Measurements from ENCODE around the gene TMEM123. TPM values are rescaled to one million over a fixed set of nuclear protein-coding genes. Genes with fewer than 3 reads are reported as not detected.

TMEM123 gene
- total and polyA plus RNA-seq, 2 of the 13 experiments (the other 11 are each of a cell fraction or from before 2014, with no cell fraction given), result 365 to 2,761 TPM

DNA sequence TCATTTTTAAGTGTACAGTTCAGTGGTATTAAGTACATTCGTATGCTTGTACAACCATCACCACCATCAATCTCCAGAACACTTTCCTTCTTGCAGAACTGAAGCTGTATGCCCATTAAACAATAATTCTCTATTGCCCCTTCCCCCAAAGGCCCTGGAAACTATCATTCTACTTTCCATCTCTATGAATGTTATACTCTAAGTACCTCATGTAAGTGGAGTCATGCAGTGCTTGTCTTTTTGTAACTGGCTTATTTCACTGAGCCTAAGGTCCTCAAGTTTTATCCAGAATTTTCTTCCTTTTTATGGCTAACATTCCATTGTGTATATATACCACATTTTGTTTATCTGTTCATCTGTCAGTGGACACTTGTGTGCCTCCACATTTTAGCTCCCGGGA, 48.3 kb upstream of the TMEM123 start:
- Histone ChIP-seq H3K27ac (ENCODE audit: extremely low read length, insufficient read depth, low read length) (no peak overlapping the region), H4K20me1 (ENCODE audit: insufficient read depth, low read length) (no peaks in the 10 kb centered on the region), H2AFZ (ENCODE audit: low read length) (no peak overlapping the region), H3K36me3 (replicated peaks in 1 of 2; ENCODE audit: control insufficient read depth in 1 of 2, insufficient read depth in 2 of 2, low read length in 2 of 2) (no peaks in the 10 kb centered on the region), H3K4me1 (ENCODE audit: insufficient read depth, low read length) (peaks cover 5% of the 10 kb centered on the region), H3K9me3 (ENCODE audit: low read length) (no peaks in the 10 kb centered on the region), H3K4me2 (ENCODE audit: low read depth, low read length) (no peak overlapping the region), H3K27me3 (ENCODE audit: control insufficient read depth in 1 of 2, insufficient read depth in 2 of 2, low read length in 2 of 2) (no peaks in the 10 kb centered on the region), H3K79me2 (ENCODE audit: insufficient read depth, low read length) (no peaks in the 10 kb centered on the region), H3K9ac (ENCODE audit: insufficient read depth, low read depth, low read length) (no peak overlapping the region), H3K4me3 (replicated peaks in 1 of 3; ENCODE audit: insufficient read depth in 1 of 3, low read depth in 2 of 3, low read length in 3 of 3) (no peak overlapping the region)
- DNase-seq (ENCODE audit: low spot score) (no peak), FAIRE-seq (no peak), ATAC-seq (no peak)
- in situ Hi-C loops (cut with HindIII; ENCODE audit: extremely low pct_ligation_motif_present, low pct_unique_long_range_greater_than_20kb) (no loop called here), intact Hi-C loops (cut with micrococcal nuclease; ENCODE audit: unreplicated experiment) (no loop called here)
- no TSS peak for BruUV-seq (replicated peaks)
- CTCF ChIA-PET (ENCODE audit: low intra/inter-chr PET ratio, low total read pairs), result no interaction called here
- TF ChIP-seq CENPX (CRISPR knock-in tag; IDR thresholded peaks at IDR 0.05) (no peak), ZNF749 (CRISPR knock-in tag; IDR thresholded peaks at IDR 0.05; ENCODE audit: borderline replicate concordance) (no peak), MEIS2 (CRISPR knock-in tag; IDR thresholded peaks at IDR 0.05) (no peak), SRSF1 (optimal IDR thresholded peaks at IDR 0.05; ENCODE audit: low read depth, low read length) (no peak), THYN1 (CRISPR knock-in tag; IDR thresholded peaks at IDR 0.05; ENCODE audit: borderline replicate concordance, low read depth) (no peak), GPN1 (CRISPR knock-in tag; IDR thresholded peaks at IDR 0.05; ENCODE audit: borderline replicate concordance) (no peak), ZMYM4 (CRISPR knock-in tag; IDR thresholded peaks at IDR 0.05) (no peak), HOXA9 (CRISPR knock-in tag; IDR thresholded peaks at IDR 0.05; ENCODE audit: borderline replicate concordance) (no peak), ZNF607 (CRISPR knock-in tag; IDR thresholded peaks at IDR 0.05; ENCODE audit: borderline replicate concordance) (no peak), ZFX (CRISPR knock-in tag; IDR thresholded peaks at IDR 0.05; ENCODE audit: low read depth) (no peak), SIX1 (CRISPR knock-in tag; IDR thresholded peaks at IDR 0.05; ENCODE audit: borderline replicate concordance) (no peak), SMARCC2 (IDR thresholded peaks at IDR 0.05) (no peak)
- TF ChIP-seq, protein P1, sequence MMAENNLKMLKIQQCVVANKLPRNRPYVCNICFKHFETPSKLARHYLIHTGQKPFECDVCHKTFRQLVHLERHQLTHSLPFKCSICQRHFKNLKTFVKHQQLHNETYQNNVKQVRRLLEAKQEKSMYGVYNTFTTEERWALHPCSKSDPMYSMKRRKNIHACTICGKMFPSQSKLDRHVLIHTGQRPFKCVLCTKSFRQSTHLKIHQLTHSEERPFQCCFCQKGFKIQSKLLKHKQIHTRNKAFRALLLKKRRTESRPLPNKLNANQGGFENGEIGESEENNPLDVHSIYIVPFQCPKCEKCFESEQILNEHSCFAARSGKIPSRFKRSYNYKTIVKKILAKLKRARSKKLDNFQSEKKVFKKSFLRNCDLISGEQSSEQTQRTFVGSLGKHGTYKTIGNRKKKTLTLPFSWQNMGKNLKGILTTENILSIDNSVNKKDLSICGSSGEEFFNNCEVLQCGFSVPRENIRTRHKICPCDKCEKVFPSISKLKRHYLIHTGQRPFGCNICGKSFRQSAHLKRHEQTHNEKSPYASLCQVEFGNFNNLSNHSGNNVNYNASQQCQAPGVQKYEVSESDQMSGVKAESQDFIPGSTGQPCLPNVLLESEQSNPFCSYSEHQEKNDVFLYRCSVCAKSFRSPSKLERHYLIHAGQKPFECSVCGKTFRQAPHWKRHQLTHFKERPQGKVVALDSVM (CRISPR knock-in tag; IDR thresholded peaks at IDR 0.05), result no peak
- TF ChIP-seq, protein P2, sequence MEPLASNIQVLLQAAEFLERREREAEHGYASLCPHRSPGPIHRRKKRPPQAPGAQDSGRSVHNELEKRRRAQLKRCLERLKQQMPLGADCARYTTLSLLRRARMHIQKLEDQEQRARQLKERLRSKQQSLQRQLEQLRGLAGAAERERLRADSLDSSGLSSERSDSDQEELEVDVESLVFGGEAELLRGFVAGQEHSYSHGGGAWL (CRISPR knock-in tag; IDR thresholded peaks at IDR 0.05), result no peak
- TF ChIP-seq, protein P3, sequence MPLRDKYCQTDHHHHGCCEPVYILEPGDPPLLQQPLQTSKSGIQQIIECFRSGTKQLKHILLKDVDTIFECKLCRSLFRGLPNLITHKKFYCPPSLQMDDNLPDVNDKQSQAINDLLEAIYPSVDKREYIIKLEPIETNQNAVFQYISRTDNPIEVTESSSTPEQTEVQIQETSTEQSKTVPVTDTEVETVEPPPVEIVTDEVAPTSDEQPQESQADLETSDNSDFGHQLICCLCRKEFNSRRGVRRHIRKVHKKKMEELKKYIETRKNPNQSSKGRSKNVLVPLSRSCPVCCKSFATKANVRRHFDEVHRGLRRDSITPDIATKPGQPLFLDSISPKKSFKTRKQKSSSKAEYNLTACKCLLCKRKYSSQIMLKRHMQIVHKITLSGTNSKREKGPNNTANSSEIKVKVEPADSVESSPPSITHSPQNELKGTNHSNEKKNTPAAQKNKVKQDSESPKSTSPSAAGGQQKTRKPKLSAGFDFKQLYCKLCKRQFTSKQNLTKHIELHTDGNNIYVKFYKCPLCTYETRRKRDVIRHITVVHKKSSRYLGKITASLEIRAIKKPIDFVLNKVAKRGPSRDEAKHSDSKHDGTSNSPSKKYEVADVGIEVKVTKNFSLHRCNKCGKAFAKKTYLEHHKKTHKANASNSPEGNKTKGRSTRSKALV (CRISPR knock-in tag; IDR thresholded peaks at IDR 0.05), result no peak
- TF ChIP-seq, protein P4, sequence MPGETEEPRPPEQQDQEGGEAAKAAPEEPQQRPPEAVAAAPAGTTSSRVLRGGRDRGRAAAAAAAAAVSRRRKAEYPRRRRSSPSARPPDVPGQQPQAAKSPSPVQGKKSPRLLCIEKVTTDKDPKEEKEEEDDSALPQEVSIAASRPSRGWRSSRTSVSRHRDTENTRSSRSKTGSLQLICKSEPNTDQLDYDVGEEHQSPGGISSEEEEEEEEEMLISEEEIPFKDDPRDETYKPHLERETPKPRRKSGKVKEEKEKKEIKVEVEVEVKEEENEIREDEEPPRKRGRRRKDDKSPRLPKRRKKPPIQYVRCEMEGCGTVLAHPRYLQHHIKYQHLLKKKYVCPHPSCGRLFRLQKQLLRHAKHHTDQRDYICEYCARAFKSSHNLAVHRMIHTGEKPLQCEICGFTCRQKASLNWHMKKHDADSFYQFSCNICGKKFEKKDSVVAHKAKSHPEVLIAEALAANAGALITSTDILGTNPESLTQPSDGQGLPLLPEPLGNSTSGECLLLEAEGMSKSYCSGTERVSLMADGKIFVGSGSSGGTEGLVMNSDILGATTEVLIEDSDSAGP (CRISPR knock-in tag; IDR thresholded peaks at IDR 0.05; ENCODE audit: borderline replicate concordance), result no peak
- WGBS (ENCODE audit: low lambda C conversion rate), result 45% methylated on average over 2 of the region's 2 CpGs
- POLR2A ChIA-PET, result no interaction called here

Data from HepG2 (cell line).